HepG2 (cell line): ENCODE measurements around the gene NOX3. TPM values are rescaled to one million over a fixed set of nuclear protein-coding genes. Genes with fewer than 3 reads are reported as not detected.
"Not testable (repeated sequence)": the region's sequence is repeated elsewhere in the genome, so short reads cannot be mapped to it uniquely, and the experiment has no call there.

ENCODE experiments used
- ATAC-seq: fragments of 200-7000 bp; cut with Tn5 transposase; 3 replicates; pipeline ENCODE4 v1.9.1; 2020; ENCODE audit warnings: mild to moderate bottlenecking, moderate library complexity
- BruUV-seq: library from RNA; stranded (reverse); fragments of 400-500 nt; replicated peaks from 2 replicates; lab custom pipeline; 2021; lab: Mats Ljungman, UMichigan
- CTCF ChIA-PET: fragments of 300-600 bp; formaldehyde crosslinking; extraction: SDS; loops from one replicate; lab custom pipeline; 2021; ENCODE audit warnings: low total read pairs, inconsistent platforms, low intra/inter-chr PET ratio; lab: Yijun Ruan, JAX
- POLR2A ChIA-PET: fragments of 350-600 bp; sonication (Branson Sonifier 250); formaldehyde crosslinking; loops from one replicate; lab custom pipeline; 2020; ENCODE audit warnings: antibody characterized with exemption, inconsistent platforms; lab: Yijun Ruan, JAX
- DNase-seq: peaks from one replicate; pipeline ENCODE4 v3.0.0-alpha.2; 2015; ENCODE audit warnings: low spot score
- FAIRE-seq: peaks from 3 replicates; lab custom pipeline; 2011; peaks lifted over from hg19 to GRCh38; lab: Jason Lieb, UNC
- H2AFZ ChIP-seq: one replicate; pipeline ENCODE4 v1.6.1; 2011; ENCODE audit warnings: low read length, inconsistent platforms
- H3K27ac ChIP-seq: fragments of 300-600 bp; 3 replicates; pipeline ENCODE4 v1.8.0; 2011; ENCODE audit warnings: mixed run types, mild to moderate bottlenecking, mixed read lengths, low read length, inconsistent platforms; ENCODE audit not compliant: insufficient read depth; ENCODE audit errors: extremely low read length
- H3K27me3 ChIP-seq, 2 experiments: fragments of 200-600 bp in 1 of 2; 2 replicates in 1 of 2; 3 replicates in 1 of 2; pipeline versions ENCODE4 v1.6.0 to v1.8.0; 2011; ENCODE audit warnings: low read length in 2 of 2, mild to moderate bottlenecking in 2 of 2, moderate library complexity in 2 of 2, inconsistent platforms in 1 of 2; ENCODE audit not compliant: insufficient read depth in 2 of 2, control insufficient read depth in 1 of 2
- H3K36me3 ChIP-seq, 2 experiments: fragments of 200-600 bp in 1 of 2; replicated peaks in 1 of 2; 2 replicates in 1 of 2; 3 replicates in 1 of 2; pipeline versions ENCODE4 v1.5.1 to v1.8.0; 2011; ENCODE audit warnings: low read length in 2 of 2, inconsistent platforms in 1 of 2; ENCODE audit not compliant: insufficient read depth in 2 of 2, control insufficient read depth in 1 of 2
- H3K4me1 ChIP-seq: 2 replicates; pipeline ENCODE4 v1.5.1; 2012; ENCODE audit warnings: low read length, inconsistent platforms; ENCODE audit not compliant: insufficient read depth
- H3K4me2 ChIP-seq: 2 replicates; pipeline ENCODE4 v1.6.0; 2011; ENCODE audit warnings: low read depth, low read length, inconsistent platforms
- H3K4me3 ChIP-seq, 3 experiments: fragments of 200-600 bp in 1 of 3; sonication (generic), shearing (Covaris generic) in 1 of 3; replicated peaks in 1 of 3; 2 replicates each; pipeline ENCODE4 v1.5.1; 2011 to 2016; ENCODE audit warnings: low read length in 3 of 3, inconsistent platforms in 2 of 3, low read depth in 2 of 3, mild to moderate bottlenecking in 2 of 3, control low read depth in 1 of 3, mixed read lengths in 1 of 3; ENCODE audit not compliant: insufficient read depth in 1 of 3
- H3K79me2 ChIP-seq: one replicate; pipeline ENCODE4 v1.6.1; 2011; ENCODE audit warnings: low read length, inconsistent platforms; ENCODE audit not compliant: insufficient read depth
- H3K9ac ChIP-seq: 2 replicates; pipeline ENCODE4 v1.6.0; 2011; ENCODE audit warnings: mild to moderate bottlenecking, low read depth, low read length, inconsistent platforms; ENCODE audit not compliant: insufficient read depth
- H3K9me3 ChIP-seq: 2 replicates; pipeline ENCODE4 v1.5.1; 2012; ENCODE audit warnings: mild to moderate bottlenecking, low read length
- H4K20me1 ChIP-seq: 2 replicates; pipeline ENCODE4 v1.6.0; 2011; ENCODE audit warnings: inconsistent platforms, mild to moderate bottlenecking, low read length, moderate library complexity; ENCODE audit not compliant: insufficient read depth
- ATF6 ChIP-seq: sonication (generic); formaldehyde crosslinking; conservative IDR thresholded peaks from 2 replicates; pipeline ENCODE4 v1.4.0; 2020; ENCODE audit warnings: missing genetic modification reagents
- HNRNPL ChIP-seq: fragments of 200-400 bp; formaldehyde crosslinking; IDR thresholded peaks from 2 replicates; pipeline ENCODE4 v1.6.1; 2017; ENCODE audit warnings: mild to moderate bottlenecking, low read depth, low read length
- KDM6A ChIP-seq: IDR thresholded peaks from 2 replicates; pipeline ENCODE4 v1.6.1; 2016; ENCODE audit warnings: low read depth
- ZNF431 ChIP-seq: sonication (generic); formaldehyde crosslinking; IDR thresholded peaks from 2 replicates; pipeline ENCODE4 v1.9.0; 2022; ENCODE audit warnings: missing genetic modification reagents, low read depth, mild to moderate bottlenecking, borderline replicate concordance
- ZNF510 ChIP-seq: sonication (generic); formaldehyde crosslinking; IDR thresholded peaks from 2 replicates; pipeline ENCODE4 v1.4.0; 2020; ENCODE audit warnings: low read depth, mild to moderate bottlenecking, missing genetic modification reagents
- WGBS: methylation state at CpG from one replicate; pipeline ENCODE4 v1.1.6; 2017; ENCODE audit warnings: low lambda C conversion rate; 5-methylcytosine and 5-hydroxymethylcytosine counted together
- in situ Hi-C: cut with HindIII; loops from 2 replicates; pipeline ENCODE4 v1.10.0; 2017; ENCODE audit warnings: low pct_unique_long_range_greater_than_20kb; ENCODE audit not compliant: extremely low pct_ligation_motif_present
- intact Hi-C: fragments of 100-400 bp; cut with micrococcal nuclease; formaldehyde crosslinking; loops from one replicate; pipeline ENCODE4 v1.10.0; 2022; ENCODE audit not compliant: unreplicated experiment
- polyA plus RNA-seq, 8 experiments: library from polyadenylated mRNA; depleted of rRNA in 3 of 8; stranded (reverse) in 7 of 8; unstranded in 1 of 8; fragments of >200 nt; fragmentation: Illumina TruSeq in 4 of 8; extraction: Trizol in 4 of 8; gene quantifications; 2 replicates each; pipeline versions ENCODE4 v1.2.1 to v1.2.3, GENCODE V29; 2011 to 2016; ENCODE audit warnings: low read depth in 4 of 8, missing spikeins in 1 of 8, mixed read lengths in 1 of 8; ENCODE audit not compliant: insufficient read depth in 1 of 8
- total RNA-seq, 5 experiments: library from RNA; depleted of rRNA; stranded (reverse); fragments of >200 nt; fragmentation: Illumina TruSeq; extraction: Trizol; gene quantifications; 2 replicates each; pipeline ENCODE4 v1.2.3, GENCODE V29; 2016; ENCODE audit warnings: low read depth in 1 of 5

The NOX3 gene
- total and polyA plus RNA-seq, 2 of the 13 experiments (the other 11 are each of a cell fraction or from before 2014, with no cell fraction given), result 0.09 to 0.18 TPM

- TF ChIP-seq ATF6 (CRISPR knock-in tag), result no peak
- no peak for TF ChIP-seq ZNF510 (CRISPR knock-in tag)
- no peak for TF ChIP-seq HNRNPL
- TF ChIP-seq KDM6A (CRISPR knock-in tag), result no peak
Measured at GRCh38 chr6:155472886-155473285, 17.2 kb upstream of the NOX3 start (continued).

- H3K79me2 ChIP-seq, ATAC-seq, H2AFZ ChIP-seq, FAIRE-seq, H3K36me3 ChIP-seq, H3K4me1 ChIP-seq, intact Hi-C loops, H3K9ac ChIP-seq, H3K27ac ChIP-seq, H4K20me1 ChIP-seq, in situ Hi-C loops, POLR2A ChIA-PET, CTCF ChIA-PET, DNase-seq, H3K4me3 ChIP-seq, BruUV-seq, H3K27me3 ChIP-seq, H3K4me2 ChIP-seq: not testable (repeated sequence)
- 98% methylated on average over 5 of the region's 5 CpGs for WGBS
- TF ChIP-seq ZNF431 (CRISPR knock-in tag), result peak; percentile 98
- H3K9me3 ChIP-seq, result peaks cover 53% of the 10 kb centered on the region
Measured at GRCh38 chr6:155470979-155471616, 15.5 kb upstream of the NOX3 start.
